ENCODE measurements around the gene PRELID3B.

PRELID3B gene
- total RNA-seq, result 51.7 to 117 (median 72.7) reads per million in 18 experiments

- DNase-seq, result peak; percentile 7 to 30
These were observed at the start of gene PRELID3B for GRCh38 chr20:59042151-59042795. Gene PRELID3B, minus strand, starts transcription at chr20:59042786. Its CDS starts 56 bp downstream, at chr20:59042730.

GRCh38 chr20:59087829-59088433 lies 45.3 kb upstream of the PRELID3B start:
- peak; percentile 77 to 78 for DNase-seq

DNA sequence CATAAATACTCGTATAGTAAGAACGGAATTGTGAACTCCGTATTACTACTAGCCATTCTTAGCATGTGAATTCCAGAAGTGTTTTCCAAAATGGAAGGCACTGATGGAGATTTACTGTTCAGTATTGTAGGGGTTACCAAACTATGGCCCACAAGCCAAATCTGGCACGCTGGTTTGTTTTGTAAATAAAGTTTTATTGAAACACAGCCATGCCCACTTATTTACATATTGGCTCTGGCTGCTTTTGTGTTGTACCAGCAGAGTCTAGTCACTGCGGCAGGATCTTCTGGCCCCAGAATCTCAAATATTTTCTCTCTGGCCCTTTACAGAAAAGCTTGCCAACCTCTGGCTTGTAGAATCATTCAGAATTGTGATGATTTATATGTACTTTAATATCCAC lies 44.3 kb upstream of the PRELID3B start:
- no peak for DNase-seq

- no peak for DNase-seq
These were observed 41.7 kb upstream of the PRELID3B start for GRCh38 chr20:59084041-59084850.

DNA sequence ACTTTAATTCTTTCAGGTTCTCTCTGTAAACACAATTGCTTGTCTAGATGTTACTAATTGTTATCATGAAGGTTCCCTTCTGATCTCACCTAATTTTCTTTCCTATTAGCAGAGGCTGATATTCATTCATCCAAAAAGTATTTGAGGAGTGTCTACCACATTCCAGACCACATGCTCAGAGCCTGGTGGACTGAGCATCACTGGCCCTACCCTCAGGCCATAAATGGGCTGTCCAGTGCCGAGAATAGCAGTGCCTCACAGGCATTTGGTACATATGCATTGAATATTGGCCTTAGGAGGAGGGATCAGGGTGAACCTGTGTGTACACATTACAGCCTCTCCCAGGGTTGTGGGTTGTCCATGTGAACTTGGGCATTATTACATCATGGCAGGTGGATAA lies 40.4 kb upstream of the PRELID3B start:
- no peak for DNase-seq

GRCh38 chr20:59082077-59082740 lies 39.6 kb upstream of the PRELID3B start:
- DNase-seq, result peak in 1 of 2 donors; percentile 29

DNA sequence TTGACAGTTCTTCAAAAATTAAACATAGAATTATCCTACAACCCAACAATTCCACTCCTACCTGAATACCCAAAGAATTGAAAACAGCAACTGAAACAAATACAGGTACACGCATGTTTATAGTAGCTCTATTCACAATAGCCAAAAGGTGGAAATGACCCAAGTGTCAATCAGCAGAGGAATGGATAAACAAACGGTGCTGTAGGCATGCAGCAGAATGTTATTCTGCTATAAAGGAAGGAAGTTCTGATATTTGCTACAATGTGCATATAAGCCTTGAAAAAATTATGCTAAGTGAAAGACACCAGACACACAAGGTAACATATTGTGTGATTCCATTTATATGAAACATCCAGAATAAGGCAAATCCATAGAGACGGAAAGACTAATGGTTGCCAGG lies 38.5 kb upstream of the PRELID3B start:
- DNase-seq, result no peak

- DNase-seq, result peak in 1 of 2 donors; percentile 27
These were observed 35.6 kb upstream of the PRELID3B start for GRCh38 chr20:59078231-59078630.

DNA sequence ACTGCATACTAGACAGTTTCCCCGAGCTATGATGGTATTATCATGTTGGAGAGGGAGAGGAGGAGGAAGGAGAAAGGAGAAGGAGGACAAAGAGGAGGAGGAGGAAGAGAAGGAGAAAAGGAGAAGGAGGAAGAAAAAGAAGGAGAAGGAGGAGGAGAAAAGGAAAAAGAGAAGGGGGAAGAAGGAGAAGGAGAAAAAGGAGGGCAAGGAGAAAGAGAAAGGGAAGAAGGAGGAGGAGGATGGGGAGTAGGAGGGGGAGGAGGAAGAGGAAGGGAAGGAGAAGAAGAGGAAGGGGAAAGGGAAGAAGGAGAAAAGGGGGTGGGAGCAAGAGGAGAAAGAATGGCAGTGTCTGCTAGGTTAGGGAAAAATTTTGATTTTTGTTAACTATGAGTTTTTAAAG lies 35.1 kb upstream of the PRELID3B start:
- DNase-seq, result no peak

GRCh38 chr20:59075934-59076508 lies 33.4 kb upstream of the PRELID3B start:
- no peak for DNase-seq

DNA sequence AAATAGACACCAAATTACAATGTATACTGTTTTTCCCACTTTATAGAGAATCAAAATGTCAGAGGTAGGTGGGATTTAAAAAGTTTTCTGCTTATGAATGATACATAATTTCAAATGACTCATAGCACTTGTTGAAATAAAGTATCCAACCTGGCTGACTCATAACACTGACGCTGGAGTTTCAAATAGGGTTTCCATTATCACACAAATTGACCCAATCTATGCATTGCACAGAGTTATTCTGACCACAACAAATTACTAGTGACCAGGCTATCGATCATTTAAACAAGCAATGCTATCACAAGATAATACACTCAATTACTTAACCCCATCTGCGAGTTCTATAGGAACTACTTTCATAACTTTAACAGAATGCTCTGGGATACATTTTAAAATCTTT lies 31.9 kb upstream of the PRELID3B start:
- no peak for DNase-seq

GRCh38 chr20:59073582-59073981 lies 31.0 kb upstream of the PRELID3B start:
- no peak for DNase-seq

DNA sequence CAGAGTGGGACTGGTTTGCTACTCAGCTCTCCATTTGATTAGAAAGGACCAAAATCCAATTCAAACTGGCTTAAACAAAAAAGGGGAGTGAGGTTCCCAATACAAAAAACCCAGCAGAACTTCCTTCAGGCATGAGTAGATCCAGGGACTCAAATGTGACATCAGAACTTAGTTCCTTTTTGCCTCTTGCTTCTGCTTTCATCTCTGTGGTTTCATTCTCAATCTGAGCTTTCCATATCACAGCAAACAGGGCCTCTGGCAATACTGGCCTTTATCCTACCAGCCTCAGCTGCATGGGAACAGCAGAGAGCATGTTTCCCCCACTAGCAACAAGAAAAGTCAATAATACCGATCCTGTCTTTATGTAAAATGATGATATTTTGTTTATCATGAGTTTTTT lies 28.6 kb upstream of the PRELID3B start:
- peak; percentile 62 to 73 for DNase-seq

DNA sequence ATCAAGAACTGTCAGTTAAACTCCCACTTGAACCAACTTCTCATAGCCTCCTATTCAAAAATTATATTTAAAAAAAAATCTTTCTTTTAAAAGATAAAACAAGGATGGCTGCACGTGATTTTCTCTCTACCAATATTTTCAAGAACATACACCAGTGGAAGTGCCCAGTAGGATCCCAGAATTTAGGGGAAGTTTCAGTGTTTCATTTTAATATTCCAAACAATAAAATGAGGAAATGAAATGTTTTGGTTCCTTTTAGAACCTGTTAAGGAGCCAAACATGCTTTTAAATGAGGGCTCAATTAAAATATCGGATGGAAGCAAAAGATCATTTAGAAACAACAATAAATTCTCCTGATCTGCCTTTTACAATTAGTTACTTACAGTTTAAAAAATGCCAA lies 26.4 kb upstream of the PRELID3B start:
- peak in 1 of 2 donors; percentile 49 for DNase-seq

- DNase-seq, result no peak
These were observed 25.9 kb upstream of the PRELID3B start for GRCh38 chr20:59068534-59068933.

DNA sequence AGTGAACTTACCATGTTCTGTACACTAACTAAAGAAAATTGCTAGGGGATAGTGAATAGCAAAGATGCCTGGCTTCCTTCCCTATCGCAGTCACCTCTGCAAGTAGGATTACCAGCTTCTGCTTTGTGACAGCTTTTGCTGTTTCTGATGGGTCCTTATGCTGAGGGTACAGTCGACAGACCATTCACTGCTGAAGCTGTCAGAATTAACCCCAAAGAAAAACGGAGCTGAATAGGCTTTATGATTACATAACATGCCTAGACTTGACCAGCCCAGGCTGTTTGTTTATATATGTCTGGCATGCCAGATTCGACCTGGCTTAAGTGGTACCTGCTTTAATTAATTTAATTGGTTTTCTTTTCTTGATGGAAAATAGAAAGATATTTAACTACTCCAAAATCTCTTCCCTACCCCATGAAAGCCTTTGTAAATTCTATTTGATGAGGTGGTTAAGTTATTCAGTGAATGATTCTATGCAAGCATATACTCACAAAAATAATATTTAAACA lies 21.7 kb upstream of the PRELID3B start:
- DNase-seq, result no peak

- DNase-seq, result peak in 1 of 2 donors; percentile 10
These were observed 21.0 kb upstream of the PRELID3B start for GRCh38 chr20:59063358-59064213.

DNA sequence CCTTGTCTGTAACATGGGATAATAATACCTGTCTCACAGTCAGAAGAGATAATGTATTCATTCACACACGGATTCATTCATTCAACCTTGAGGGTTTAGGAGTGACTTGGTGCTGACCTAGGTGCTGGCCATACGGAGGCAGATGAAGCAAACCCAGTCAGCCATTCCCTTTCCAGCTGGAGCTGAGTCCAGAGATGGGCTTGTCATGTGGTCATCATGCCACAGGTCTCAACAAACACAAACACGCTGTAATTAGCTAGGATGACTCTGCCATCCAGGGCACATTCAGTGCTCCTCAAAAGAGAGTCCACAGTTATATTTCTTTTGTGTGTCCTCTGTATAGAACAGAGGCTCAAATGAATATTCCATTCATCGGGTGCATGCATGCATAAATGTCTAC lies 19.5 kb upstream of the PRELID3B start:
- DNase-seq, result no peak

- DNase-seq, result peak; percentile 27 to 32
These were observed 12.7 kb upstream of the PRELID3B start for GRCh38 chr20:59055302-59055701.

- no peak for DNase-seq
These were observed 9.1 kb upstream of the PRELID3B start for GRCh38 chr20:59051666-59052185.

DNA sequence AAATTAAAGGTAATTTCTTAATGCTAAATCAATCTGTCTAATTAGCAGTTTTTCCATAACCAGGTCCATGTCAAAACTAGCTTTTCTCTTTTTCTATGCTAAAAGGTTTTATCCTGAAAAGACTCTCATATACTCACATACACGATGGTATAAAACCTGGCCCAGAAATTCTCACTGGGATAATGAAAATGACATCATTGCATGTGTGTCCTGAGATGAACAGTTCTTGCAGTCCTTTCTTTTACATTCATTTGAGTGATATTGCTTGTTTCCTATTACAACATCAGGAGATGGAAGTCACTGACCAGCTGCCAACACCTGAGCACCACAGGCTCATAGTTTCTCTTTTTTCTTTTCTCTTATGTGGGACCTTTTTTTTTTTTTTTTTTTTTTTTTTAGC lies 7.9 kb upstream of the PRELID3B start:
- DNase-seq, result no peak
